Adrenal gland (tissue), 5 donors: ENCODE results near the gene ALDH18A1.

Experiments used
- CTCF ChIP-seq, 6 experiments: fragments of 450-650 bp in 4 of 6; fragments of 200-600 bp in 2 of 6; sonication (generic) in 1 of 6; IDR thresholded peaks; 1 replicate in 5 of 6; 2 replicates in 1 of 6; pipeline versions ENCODE4 v1.5.1 to v1.8.0; 2016 to 2021; ENCODE audit warnings: antibody characterized with exemption in 6 of 6, mild to moderate bottlenecking in 2 of 6, moderate library complexity in 1 of 6
- POLR2A ChIP-seq, 2 donors: fragments of 450-650 bp; IDR thresholded peaks; one replicate each; pipeline ENCODE4 v1.6.1; 2017; ENCODE audit warnings: antibody characterized with exemption in 2 of 2, mild to moderate bottlenecking in 2 of 2, moderate library complexity in 1 of 2
- donor health status: DM: no; HTN: no; CAD: no.

GRCh38 chr10:95683966-95684365 lies 27.5 kb upstream of the ALDH18A1 start:
- no peak for TF ChIP-seq CTCF (IDR thresholded peaks at IDR 0.05)
- no peak for TF ChIP-seq POLR2A (IDR thresholded peaks at IDR 0.05)
